WTC11 (cell line): ENCODE measurements around the gene ZNHIT1. TPM values are rescaled to one million over a fixed set of nuclear protein-coding genes. Genes with fewer than 3 reads are reported as not detected.

Source experiments
- ATAC-seq: fragments of 200-7000 bp; cut with Tn5 transposase; 2 replicates; pipeline ENCODE4 v1.10.0; 2021; ENCODE audit warnings: mild to moderate bottlenecking, moderate library complexity
- CTCF ChIA-PET: fragments of 300-600 bp; sonication (Branson Sonifier 250); formaldehyde crosslinking; loops from one replicate; lab custom pipeline; 2021; ENCODE audit warnings: antibody characterized with exemption; lab: Charles Lee
- POLR2A ChIA-PET: fragments of 350-600 bp; sonication (Branson Sonifier 250); formaldehyde crosslinking; loops from one replicate; lab custom pipeline; 2021; ENCODE audit warnings: antibody characterized with exemption; lab: Charles Lee
- DNase-seq: peaks from one replicate; pipeline ENCODE4 v3.0.0; 2021; ENCODE audit warnings: low spot score
- H3K27ac Mint-ChIP-seq: 2 replicates; pipeline ENCODE4 v1.8.0; 2021; ENCODE audit warnings: mixed read lengths
- H3K27me3 Mint-ChIP-seq: 2 replicates; pipeline ENCODE4 v1.8.0; 2021; ENCODE audit warnings: low read depth, mild to moderate bottlenecking, moderate library complexity, mixed read lengths
- H3K36me3 Mint-ChIP-seq: 2 replicates; pipeline ENCODE4 v1.8.0; 2021; ENCODE audit warnings: mixed read lengths
- H3K4me1 Mint-ChIP-seq: 2 replicates; pipeline ENCODE4 v1.8.0; 2022; ENCODE audit warnings: mixed read lengths
- H3K4me3 Mint-ChIP-seq: 2 replicates; pipeline ENCODE4 v1.8.0; 2021; ENCODE audit warnings: mild to moderate bottlenecking, moderate library complexity, mixed read lengths
- H3K9me3 Mint-ChIP-seq: 2 replicates; pipeline ENCODE4 v1.8.0; 2021; ENCODE audit warnings: mixed read lengths
- AR ChIP-seq: fragments of 250-450 bp; sonication (Bioruptor Pico); IDR thresholded peaks from 2 replicates; pipeline ENCODE4 v1.9.0; 2021; ENCODE audit warnings: mild to moderate bottlenecking
- ATF1 ChIP-seq: sonication (generic); formaldehyde crosslinking; IDR thresholded peaks from 2 replicates; pipeline ENCODE4 v1.8.1; 2023; ENCODE audit warnings: mild to moderate bottlenecking, moderate library complexity, missing genetic modification reagents
- ATF2 ChIP-seq: sonication (generic); formaldehyde crosslinking; IDR thresholded peaks from 2 replicates; pipeline ENCODE4 v1.8.1; 2022; ENCODE audit warnings: low read depth, missing genetic modification reagents, borderline replicate concordance
- ATF3 ChIP-seq: sonication (generic); formaldehyde crosslinking; conservative IDR thresholded peaks from 2 replicates; pipeline ENCODE4 v1.8.1; 2022; ENCODE audit warnings: mild to moderate bottlenecking, missing genetic modification reagents
- E2F4 ChIP-seq: sonication (generic); formaldehyde crosslinking; IDR thresholded peaks from 2 replicates; pipeline ENCODE4 v1.8.1; 2022; ENCODE audit warnings: low read depth, mild to moderate bottlenecking, moderate library complexity, missing genetic modification reagents, borderline replicate concordance
- EMX1 ChIP-seq: fragments of 250-450 bp; sonication (Bioruptor Pico); IDR thresholded peaks from 2 replicates; pipeline ENCODE4 v1.8.0; 2021; ENCODE audit warnings: mild to moderate bottlenecking
- HMGXB4 ChIP-seq: sonication (generic); formaldehyde crosslinking; IDR thresholded peaks from 2 replicates; pipeline ENCODE4 v1.8.1; 2023; ENCODE audit warnings: mild to moderate bottlenecking, moderate library complexity, missing genetic modification reagents
- IRF1 ChIP-seq: sonication (generic); formaldehyde crosslinking; IDR thresholded peaks from 2 replicates; pipeline ENCODE4 v1.8.0; 2023; ENCODE audit warnings: missing genetic modification reagents
- IRF2 ChIP-seq: sonication (generic); formaldehyde crosslinking; IDR thresholded peaks from 2 replicates; pipeline ENCODE4 v1.8.0; 2022; ENCODE audit warnings: low read depth, missing genetic modification reagents, borderline replicate concordance
- MAX ChIP-seq: sonication (generic); formaldehyde crosslinking; IDR thresholded peaks from 2 replicates; pipeline ENCODE4 v1.8.0; 2022; ENCODE audit warnings: mild to moderate bottlenecking, missing genetic modification reagents
- NR3C1 ChIP-seq: sonication (generic); formaldehyde crosslinking; conservative IDR thresholded peaks from 2 replicates; pipeline ENCODE4 v1.8.1; 2023; ENCODE audit warnings: low read depth, mild to moderate bottlenecking, missing genetic modification reagents
- RELA ChIP-seq: sonication (generic); formaldehyde crosslinking; IDR thresholded peaks from 2 replicates; pipeline ENCODE4 v1.8.1; 2022; ENCODE audit warnings: missing genetic modification reagents, mild to moderate bottlenecking, borderline replicate concordance
- TCF7 ChIP-seq: sonication (generic); formaldehyde crosslinking; IDR thresholded peaks from 2 replicates; pipeline ENCODE4 v1.8.0; 2022; ENCODE audit warnings: mild to moderate bottlenecking, low read depth, missing genetic modification reagents, moderate library complexity
- TP53 ChIP-seq: sonication (generic); formaldehyde crosslinking; IDR thresholded peaks from 2 replicates; pipeline ENCODE4 v1.8.1; 2023; ENCODE audit warnings: mild to moderate bottlenecking, missing genetic modification reagents
- ZNF532 ChIP-seq: fragments of 250-450 bp; sonication (Bioruptor Pico); IDR thresholded peaks from 2 replicates; pipeline ENCODE4 v1.9.0; 2021; ENCODE audit warnings: mild to moderate bottlenecking, borderline replicate concordance
- ZSCAN18 ChIP-seq: fragments of 250-450 bp; sonication (Bioruptor Pico); IDR thresholded peaks from 2 replicates; pipeline ENCODE4 v2.1.2; 2022; ENCODE audit warnings: mild to moderate bottlenecking, moderate library complexity
- total RNA-seq: library from RNA; stranded (reverse); gene quantifications from 3 replicates; pipeline ENCODE4 v1.2.3, GENCODE V29; 2021

The ZNHIT1 gene
- total RNA-seq, 1 experiment from 2014 or later: 63.9 TPM

- H3K27me3 Mint-ChIP-seq: peaks cover 16% of the 10 kb centered on the region
- ATAC-seq (no peak), DNase-seq (no peak)
- H3K27ac Mint-ChIP-seq: no peak overlapping the region
- no peaks in the 10 kb centered on the region for H3K36me3 Mint-ChIP-seq
- POLR2A ChIA-PET: no interaction called here
- H3K9me3 Mint-ChIP-seq: no peaks in the 10 kb centered on the region
- H3K4me3 Mint-ChIP-seq: no peak overlapping the region
- H3K4me1 Mint-ChIP-seq: peaks cover 7% of the 10 kb centered on the region
- CTCF ChIA-PET: interaction anchor here (0.6 to 0.7 kb wide), 2 partner anchors 97 to 114 kb away, joined by 3 read pairs; no protein-coding TSS in a partner anchor
- TF ChIP-seq ZSCAN18 (CRISPR knock-in tag) (no peak), IRF2 (CRISPR knock-in tag) (no peak), ATF2 (CRISPR knock-in tag) (no peak), ATF1 (CRISPR knock-in tag) (no peak), TCF7 (CRISPR knock-in tag) (no peak)
- TF ChIP-seq, all 79 proteins: peak for 0
Measured at GRCh38 chr7:101186194-101186593, 31.8 kb upstream of the ZNHIT1 start.

- Mint-ChIP-seq H3K36me3 (no peaks in the 10 kb centered on the region), H3K27ac (no peak overlapping the region)
- POLR2A ChIA-PET: no interaction called here
- TF ChIP-seq HMGXB4 (no peak), ZSCAN18 (CRISPR knock-in tag) (no peak), NR3C1 (CRISPR knock-in tag) (no peak), EMX1 (CRISPR knock-in tag) (no peak), IRF1 (CRISPR knock-in tag) (no peak), AR (CRISPR knock-in tag) (no peak), ZNF532 (no peak), TP53 (CRISPR knock-in tag) (no peak), MAX (CRISPR knock-in tag) (no peak), E2F4 (CRISPR knock-in tag) (no peak), RELA (CRISPR knock-in tag) (no peak), ATF3 (CRISPR knock-in tag) (no peak)
Measured at GRCh38 chr7:101186844-101187428, 31.0 kb upstream of the ZNHIT1 start.

More at GRCh38 chr7:101186844-101187428, 31.0 kb upstream of the ZNHIT1 start:
- Mint-ChIP-seq H3K9me3 (no peaks in the 10 kb centered on the region), H3K4me1 (peaks cover 7% of the 10 kb centered on the region), H3K4me3 (no peak overlapping the region), H3K27me3 (peaks cover 8% of the 10 kb centered on the region)
- DNase-seq (no peak), ATAC-seq (no peak)
- CTCF ChIA-PET: interaction anchor here (0.6 to 0.9 kb wide), 6 partner anchors 15 to 171 kb away, joined by 3 to 6 read pairs (median 4); no protein-coding TSS in a partner anchor
